IMR-90 (cell line): Measurements from ENCODE around the gene PYGM. TPM values are rescaled to one million over a fixed set of nuclear protein-coding genes. Genes with fewer than 3 reads are reported as not detected.

Source experiments
- ATAC-seq: fragments of 200-7000 bp; cut with Tn5 transposase; 2 replicates; pipeline ENCODE4 v1.9.1; 2020; ENCODE audit warnings: low read depth, mild to moderate bottlenecking, moderate library complexity
- BruUV-seq: library from RNA; stranded (reverse); fragments of 400-500 nt; replicated peaks from 2 replicates; lab custom pipeline; 2021; lab: Mats Ljungman, UMichigan
- CTCF ChIA-PET: fragments of 300-600 bp; formaldehyde crosslinking; extraction: SDS; loops from one replicate; lab custom pipeline; 2021; ENCODE audit warnings: antibody characterized with exemption; lab: Yijun Ruan, JAX
- POLR2A ChIA-PET: fragments of 300-600 bp; sonication (Branson Sonifier 250); formaldehyde crosslinking; loops from one replicate; lab custom pipeline; 2022; ENCODE audit warnings: antibody characterized with exemption; ENCODE audit not compliant: unreplicated experiment; lab: Charles Lee
- DNase-seq: peaks from one replicate; pipeline ENCODE4 v3.0.0; 2013
- H2AFZ ChIP-seq: replicated peaks from 2 replicates; pipeline ENCODE3; 2013; ENCODE audit warnings: low read length, mild to moderate bottlenecking; ENCODE audit not compliant: poor library complexity
- H2AK5ac ChIP-seq: 2 replicates; pipeline ENCODE4 v1.6.1; 2013; ENCODE audit warnings: low read depth, low read length, inconsistent platforms
- H2AK9ac ChIP-seq: replicated peaks from 2 replicates; pipeline ENCODE3; 2013; ENCODE audit warnings: mild to moderate bottlenecking, low read depth, low read length, moderate library complexity; ENCODE audit not compliant: poor library complexity
- H2BK120ac ChIP-seq: 2 replicates; pipeline ENCODE4 v1.6.1; 2013; ENCODE audit warnings: low read depth, low read length, inconsistent platforms
- H2BK15ac ChIP-seq: 3 replicates; pipeline ENCODE4 v1.6.1; 2013; ENCODE audit warnings: low read depth, low read length, inconsistent platforms
- H2BK20ac ChIP-seq: 2 replicates; pipeline ENCODE4 v1.6.1; 2013; ENCODE audit warnings: low read depth, mild to moderate bottlenecking, inconsistent platforms, low read length, moderate library complexity
- H2BK5ac ChIP-seq: 2 replicates; pipeline ENCODE4 v1.6.1; 2013; ENCODE audit warnings: mild to moderate bottlenecking, low read depth, low read length, inconsistent platforms; ENCODE audit not compliant: poor library complexity, severe bottlenecking
- H3K14ac ChIP-seq: replicated peaks from 2 replicates; pipeline ENCODE4 v1.6.1; 2013; ENCODE audit warnings: low read depth, low read length, inconsistent platforms
- H3K18ac ChIP-seq: 2 replicates; pipeline ENCODE4 v1.6.1; 2013; ENCODE audit warnings: low read depth, low read length, control low read depth
- H3K23ac ChIP-seq: 2 replicates; pipeline ENCODE4 v1.6.1; 2013; ENCODE audit warnings: low read depth, low read length, inconsistent platforms
- H3K27ac ChIP-seq: 2 replicates; pipeline ENCODE4 v1.5.1; 2013; ENCODE audit warnings: mild to moderate bottlenecking, control low read depth, low read length; ENCODE audit not compliant: insufficient read depth
- H3K27me3 ChIP-seq: 2 replicates; pipeline ENCODE4 v1.6.1; 2013; ENCODE audit warnings: low read length; ENCODE audit not compliant: control insufficient read depth, insufficient read depth
- H3K36me3 ChIP-seq: 2 replicates; pipeline ENCODE4 v1.6.1; 2013; ENCODE audit warnings: low read length, mixed read lengths; ENCODE audit not compliant: control insufficient read depth, insufficient read depth
- H3K4ac ChIP-seq: 2 replicates; pipeline ENCODE4 v1.6.1; 2013; ENCODE audit warnings: low read depth, low read length, inconsistent platforms
- H3K4me1 ChIP-seq: 2 replicates; pipeline ENCODE4 v1.6.1; 2013; ENCODE audit warnings: low read length, mixed read lengths; ENCODE audit not compliant: control insufficient read depth, insufficient read depth
- H3K4me2 ChIP-seq: 2 replicates; pipeline ENCODE4 v1.6.1; 2013; ENCODE audit warnings: low read depth, mild to moderate bottlenecking, control low read depth, low read length, moderate library complexity
- H3K4me3 ChIP-seq: 2 replicates; pipeline ENCODE4 v1.5.1; 2013; ENCODE audit warnings: low read depth, mild to moderate bottlenecking, control low read depth, low read length, moderate library complexity; ENCODE audit not compliant: insufficient read depth
- H3K56ac ChIP-seq: 2 replicates; pipeline ENCODE4 v1.6.1; 2013; ENCODE audit warnings: low read length, inconsistent platforms; ENCODE audit not compliant: insufficient read depth; ENCODE audit errors: extremely low read depth
- H3K79me1 ChIP-seq, 2 experiments: 2 replicates each; pipeline ENCODE4 v1.6.1; 2013; ENCODE audit warnings: low read length in 2 of 2, inconsistent platforms in 1 of 2, low read depth in 1 of 2
- H3K9ac ChIP-seq: 2 replicates; pipeline ENCODE4 v1.6.1; 2013; ENCODE audit warnings: low read depth, low read length, control low read depth
- H3K9me1 ChIP-seq: 2 replicates; pipeline ENCODE4 v1.6.1; 2013; ENCODE audit warnings: low read length, inconsistent platforms; ENCODE audit not compliant: insufficient read depth
- H3K9me3 ChIP-seq: 2 replicates; pipeline ENCODE4 v1.6.1; 2013; ENCODE audit warnings: low read length; ENCODE audit not compliant: control insufficient read depth, insufficient read depth
- H4K20me1 ChIP-seq: 2 replicates; pipeline ENCODE4 v1.6.1; 2013; ENCODE audit warnings: low read length, inconsistent platforms; ENCODE audit not compliant: insufficient read depth
- H4K5ac ChIP-seq: 2 replicates; pipeline ENCODE4 v1.6.1; 2013; ENCODE audit warnings: mild to moderate bottlenecking, low read depth, low read length, control low read depth
- H4K8ac ChIP-seq, 2 experiments: 2 replicates each; pipeline ENCODE4 v1.6.1; 2013; ENCODE audit warnings: low read depth in 2 of 2, low read length in 2 of 2, control low read depth in 1 of 2, inconsistent platforms in 1 of 2
- H4K91ac ChIP-seq: 2 replicates; pipeline ENCODE4 v1.6.1; 2013; ENCODE audit warnings: low read depth, low read length, inconsistent platforms; ENCODE audit not compliant: insufficient read depth
- BHLHE40 ChIP-seq: fragments of 150-350 bp; IDR thresholded peaks from 2 replicates; pipeline ENCODE4 v1.6.1; 2016; ENCODE audit warnings: mild to moderate bottlenecking, low read depth, low read length
- CEBPB ChIP-seq: IDR thresholded peaks from 2 replicates; pipeline ENCODE4 v1.6.1; 2012; ENCODE audit warnings: low read depth, low read length, improper control_type of control experiment
- CHD1 ChIP-seq: IDR thresholded peaks from 2 replicates; pipeline ENCODE4 v1.6.1; 2012; ENCODE audit warnings: low read depth, low read length, improper control_type of control experiment
- CTCF ChIP-seq: conservative IDR thresholded peaks from 2 replicates; pipeline ENCODE4 v1.5.1; 2012; ENCODE audit warnings: mild to moderate bottlenecking, low read depth, low read length, improper control_type of control experiment
- ELK1 ChIP-seq: fragments of 150-350 bp; IDR thresholded peaks from 2 replicates; pipeline ENCODE4 v1.6.1; 2016; ENCODE audit warnings: low read depth, mild to moderate bottlenecking, low read length, moderate library complexity, borderline replicate concordance
- FOS ChIP-seq: fragments of 150-350 bp; IDR thresholded peaks from 2 replicates; pipeline ENCODE4 v1.6.1; 2016; ENCODE audit warnings: low read depth, low read length
- MAFK ChIP-seq: IDR thresholded peaks from 2 replicates; pipeline ENCODE4 v1.6.1; 2012; ENCODE audit warnings: low read depth, low read length, improper control_type of control experiment
- MAZ ChIP-seq: IDR thresholded peaks from 2 replicates; pipeline ENCODE4 v1.6.1; 2012; ENCODE audit warnings: low read depth, mild to moderate bottlenecking, low read length, improper control_type of control experiment, moderate library complexity, borderline replicate concordance
- MXI1 ChIP-seq: IDR thresholded peaks from 2 replicates; pipeline ENCODE4 v1.6.1; 2012; ENCODE audit warnings: low read depth, mild to moderate bottlenecking, low read length, moderate library complexity, borderline replicate concordance
- NFE2L2 ChIP-seq: fragments of 150-350 bp; IDR thresholded peaks from 2 replicates; pipeline ENCODE4 v1.6.1; 2016; ENCODE audit warnings: low read depth, mild to moderate bottlenecking, low read length
- POLR2A ChIP-seq: IDR thresholded peaks from 2 replicates; pipeline ENCODE4 v1.6.1; 2012; ENCODE audit warnings: mild to moderate bottlenecking, low read depth, low read length
- RAD21 ChIP-seq: IDR thresholded peaks from 2 replicates; pipeline ENCODE4 v1.6.1; 2012; ENCODE audit warnings: low read length, improper control_type of control experiment
- RCOR1 ChIP-seq: IDR thresholded peaks from 2 replicates; pipeline ENCODE4 v1.6.1; 2012; ENCODE audit warnings: mild to moderate bottlenecking, low read length, improper control_type of control experiment; ENCODE audit not compliant: insufficient replicate concordance
- RFX5 ChIP-seq: IDR thresholded peaks from 2 replicates; pipeline ENCODE4 v1.8.0; 2012; ENCODE audit warnings: low read depth, mild to moderate bottlenecking, low read length, moderate library complexity
- SMC3 ChIP-seq: fragments of 150-350 bp; IDR thresholded peaks from 2 replicates; pipeline ENCODE4 v1.6.1; 2016; ENCODE audit warnings: low read depth, mild to moderate bottlenecking, antibody characterized with exemption, low read length, moderate library complexity
- USF2 ChIP-seq: fragments of 150-350 bp; IDR thresholded peaks from 2 replicates; pipeline ENCODE4 v1.6.1; 2017; ENCODE audit warnings: mild to moderate bottlenecking, antibody characterized with exemption, low read length, low read depth
- WGBS, 2 experiments: methylation state at CpG; one replicate each; pipeline versions ENCODE4 v1.1.5 to v1.1.7; 2013; ENCODE audit warnings: missing lambda C conversion rate in 2 of 2; ENCODE audit not compliant: insufficient read length in 1 of 2; ENCODE audit errors: extremely low coverage in 2 of 2; 5-methylcytosine and 5-hydroxymethylcytosine counted together
- dilution Hi-C: fragments of 300-500 bp; cut with HindIII; formaldehyde crosslinking; loops from one replicate; pipeline ENCODE4 v1.14.3; 2018; ENCODE audit warnings: low sequenced_read_pairs; ENCODE audit not compliant: unreplicated experiment
- in situ Hi-C: fragments of 300-500 bp; cut with MboI; formaldehyde crosslinking; loops from 3 replicates; pipeline ENCODE4 v1.14.3; 2019; ENCODE audit warnings: low sequenced_read_pairs, inconsistent platforms, mixed read lengths
- intact Hi-C: fragments of 100-400 bp; cut with micrococcal nuclease; formaldehyde crosslinking; loops from 2 replicates; pipeline ENCODE4 v1.10.0; 2022
- polyA plus RNA-seq, 3 experiments: library from polyadenylated mRNA; depleted of rRNA; stranded (reverse); fragments of >200 nt; gene quantifications; 2 replicates each; pipeline ENCODE4 v1.2.3, GENCODE V29; 2012; ENCODE audit warnings: low replicate concordance in 1 of 3
- total RNA-seq: library from RNA; depleted of rRNA; stranded (reverse); fragments of >200 nt; gene quantifications from 2 replicates; pipeline ENCODE4 v1.2.3, GENCODE V29; 2012

PYGM gene
- total and polyA plus RNA-seq, 2 of the 4 experiments (the other 2 are of a cell fraction), result 0.18 to 0.21 TPM

- Histone ChIP-seq H3K4me2 (no peak overlapping the region), H4K20me1 (peaks cover 91% of the 10 kb centered on the region), H3K79me1 (peaks cover 47 to 89% of the 10 kb centered on the region in 2 experiments)
These were observed 12.7 kb upstream of the PYGM start for GRCh38 chr11:64772303-64773018.

More at GRCh38 chr11:64772303-64773018, 12.7 kb upstream of the PYGM start:
- ATAC-seq, result no peak
- Histone ChIP-seq H3K27ac (no peak overlapping the region), H3K36me3 (peaks cover 75% of the 10 kb centered on the region), H3K56ac (no peak overlapping the region), H2BK120ac (no peak overlapping the region), H2AFZ (no peak overlapping the region), H2BK20ac (no peak overlapping the region), H2BK5ac (no peak overlapping the region), H3K27me3 (no peaks in the 10 kb centered on the region), H2BK15ac (no peak overlapping the region), H3K9ac (no peak overlapping the region), H4K8ac (no peak overlapping the region), H3K18ac (no peak overlapping the region), H3K4me1 (peaks cover 2% of the 10 kb centered on the region), H3K4ac (no peak overlapping the region), H3K9me1 (no peaks in the 10 kb centered on the region; the same call in 1 of the 2 replicates), H4K5ac (no peak overlapping the region), H3K14ac (no peak overlapping the region), H2AK9ac (no peak overlapping the region), H3K23ac (no peak overlapping the region), H2AK5ac (no peak overlapping the region), H4K91ac (no peak overlapping the region), H3K9me3 (no peaks in the 10 kb centered on the region), H3K4me3 (no peak overlapping the region)
- no CpG with 5 or more reads among the region's 3 CpGs for WGBS, 2 experiments
- no peak for DNase-seq
- TF ChIP-seq MAFK (no peak), FOS (no peak), MAZ (no peak), MXI1 (no peak), RAD21 (no peak), SMC3 (no peak), ELK1 (no peak), RFX5 (no peak), CTCF (no peak), CHD1 (no peak), BHLHE40 (no peak), NFE2L2 (no peak), POLR2A (no peak), USF2 (no peak), RCOR1 (no peak), CEBPB (no peak)
- CTCF ChIA-PET, result no interaction called here
- dilution Hi-C loops, result no loop called here
- POLR2A ChIA-PET, result no interaction called here
- in situ Hi-C loops, result no loop called here
- no TSS peak for BruUV-seq
- intact Hi-C loops, result no loop called here
